Ureter (tissue), 1 donor: Measurements from ENCODE around the gene PTPRO. TPM values are rescaled to one million over a fixed set of nuclear protein-coding genes. Genes with fewer than 3 reads are reported as not detected.

Experiments
- DNase-seq: peaks from one replicate; pipeline ENCODE4 v3.0.0-alpha.2; 2020; ENCODE audit warnings: low spot score
- total RNA-seq: library from RNA; stranded (reverse); gene quantifications from one replicate; pipeline ENCODE4 v1.2.4, GENCODE V29; 2023
- donor health status: DM: yes; HTN: yes; CAD: no.

PTPRO gene
- total RNA-seq, 1 donor from 2014 or later, result 3.0 TPM

DNA sequence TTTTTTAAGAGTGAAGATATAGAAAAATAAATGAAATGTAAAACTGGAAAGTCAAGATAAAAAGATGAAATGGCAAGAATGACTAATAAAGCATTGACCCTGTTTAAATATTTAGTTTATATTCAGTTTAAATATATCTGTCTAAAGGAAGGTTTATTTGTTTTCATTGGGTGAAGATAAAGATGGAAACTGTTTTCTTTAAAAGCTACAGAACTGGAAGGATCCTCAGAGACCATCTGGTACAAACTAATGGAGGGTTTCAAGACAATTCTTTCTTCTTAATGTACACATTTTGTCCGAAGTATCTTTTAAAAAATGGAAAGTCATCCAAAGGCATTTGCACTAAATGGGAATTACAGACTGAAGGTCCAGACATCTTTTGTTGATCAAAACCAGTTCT is 324.3 kb downstream of the PTPRO start:
- no peak for DNase-seq

Other genes with a start within 250 kb of the PTPRO start
- gene RERG, start 101.1 kb upstream of the PTPRO start, total RNA-seq, result 22.2 TPM